ENCODE measurements around the gene OR10Z1.

GRCh38 chr1:158583962-158584361 lies 21.1 kb upstream of the OR10Z1 start:
- TF ChIP-seq MAFK (IDR thresholded peaks at IDR 0.05; ENCODE audit: partially characterized antibody) (no peak), SMC3 (IDR thresholded peaks at IDR 0.05) (no peak), RFX5 (IDR thresholded peaks at IDR 0.05) (no peak), RAD21 (conservative IDR thresholded peaks at IDR 0.05 in 1 of 2, IDR thresholded peaks at IDR 0.05 in 1 of 2) (no peak), CTCF (IDR thresholded peaks at IDR 0.05) (no peak), POLR2AphosphoS2 (conservative IDR thresholded peaks at IDR 0.05; ENCODE audit: low read length) (no peak), HDAC2 (IDR thresholded peaks at IDR 0.05) (no peak), ZSCAN20 (CRISPR knock-in tag; IDR thresholded peaks at IDR 0.05) (no peak), BHLHE40 (IDR thresholded peaks at IDR 0.05; ENCODE audit: low read depth, low read length) (no peak), CHD2 (IDR thresholded peaks at IDR 0.05; ENCODE audit: low read length, partially characterized antibody) (no peak)
